Measurements from ENCODE around the gene APP.

The APP gene

GRCh38 chr21:26170471-26171257 is at the start of gene APP:
Gene APP, minus strand, starts transcription at chr21:26170770. Its CDS starts 150 bp downstream, at chr21:26170620.
- DNase-seq (ENCODE audit: low read depth), result peak; percentile 55

DNA sequence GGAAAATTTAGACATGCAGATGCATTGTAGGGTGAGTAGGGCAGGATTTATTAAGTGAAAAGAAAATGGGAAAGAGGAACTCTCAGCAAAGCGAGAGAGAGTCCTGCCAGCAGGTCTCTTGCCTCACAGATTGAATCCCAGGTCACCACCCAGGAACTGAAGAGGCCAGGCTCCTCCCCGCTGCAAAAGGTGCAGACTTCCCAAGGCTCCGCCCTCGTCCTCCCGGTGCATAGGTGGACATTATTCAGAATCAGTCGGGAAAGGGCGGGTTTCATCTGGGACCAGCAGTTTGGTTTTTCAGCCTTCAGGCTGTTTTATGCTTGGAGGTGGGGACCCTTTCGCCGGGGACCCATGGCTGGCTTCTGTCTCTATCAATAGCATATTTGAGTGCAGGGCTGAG is 41.6 kb upstream of the APP start:
- no peak for DNase-seq (ENCODE audit: low read depth)

DNA sequence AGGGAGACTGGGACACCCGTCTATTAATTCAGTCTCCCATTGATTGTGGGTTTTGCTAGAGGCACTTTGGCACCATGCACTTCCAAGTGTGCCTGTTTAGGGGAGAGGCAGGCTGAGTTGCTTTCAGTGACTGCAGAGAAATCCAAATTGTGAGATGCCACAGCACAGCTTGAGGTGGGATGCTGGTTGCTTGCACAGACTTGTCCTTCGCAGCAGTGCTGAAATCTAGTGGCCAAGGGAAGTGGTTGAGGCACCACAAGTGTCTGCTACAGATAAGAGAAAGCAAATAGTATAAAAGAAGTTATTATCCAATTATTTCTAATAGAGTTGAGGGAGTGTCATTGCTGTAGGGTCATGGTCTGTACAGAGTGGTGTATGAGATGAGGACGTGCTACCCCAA is 40.0 kb upstream of the APP start:
- no peak for DNase-seq (ENCODE audit: low read depth)

DNA sequence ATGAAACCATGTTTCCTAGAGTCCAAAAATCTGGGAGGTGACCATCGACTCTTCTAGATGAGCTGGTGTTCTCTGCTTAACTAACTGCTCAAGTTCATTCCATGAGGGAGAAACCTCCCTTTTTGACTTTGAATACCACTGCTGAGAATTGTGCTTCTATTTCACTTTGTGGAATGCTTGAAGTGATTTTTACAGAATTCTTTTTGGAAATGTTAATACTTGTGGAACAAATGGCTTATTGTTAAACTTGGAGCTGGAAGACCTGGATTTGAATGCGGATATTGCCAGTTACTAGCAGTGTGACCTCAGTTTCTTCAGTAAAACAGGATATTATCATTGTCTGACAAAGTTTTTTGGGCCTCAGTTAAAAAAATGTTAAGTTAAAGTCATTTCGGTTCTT is 36.5 kb upstream of the APP start:
- DNase-seq (ENCODE audit: low read depth), result no peak

DNA sequence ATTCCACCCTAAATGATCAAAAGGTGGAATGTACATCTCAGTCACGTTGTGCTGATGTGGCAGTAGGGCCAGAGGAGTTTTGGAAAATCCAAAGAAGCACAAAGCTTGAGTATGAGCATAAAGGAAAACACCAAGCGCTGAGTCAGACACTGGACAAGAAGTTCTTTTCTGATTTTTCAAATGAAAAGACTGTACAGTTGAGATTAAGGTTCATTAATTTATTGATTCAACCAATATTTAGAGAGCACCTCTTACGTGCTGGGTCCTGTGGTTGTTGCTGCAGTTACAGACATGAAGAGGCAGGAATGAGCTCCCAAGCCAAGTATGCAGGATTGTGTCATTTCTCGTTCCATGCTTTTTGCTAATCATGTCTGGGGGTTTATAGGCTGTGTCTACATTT is 28.9 kb upstream of the APP start:
- no peak for DNase-seq (ENCODE audit: low read depth)

- DNase-seq (ENCODE audit: low read depth), result no peak
These were observed 25.1 kb upstream of the APP start for GRCh38 chr21:26195708-26196107.

- DNase-seq (ENCODE audit: low read depth), result no peak
These were observed 24.3 kb upstream of the APP start for GRCh38 chr21:26194811-26195251.

DNA sequence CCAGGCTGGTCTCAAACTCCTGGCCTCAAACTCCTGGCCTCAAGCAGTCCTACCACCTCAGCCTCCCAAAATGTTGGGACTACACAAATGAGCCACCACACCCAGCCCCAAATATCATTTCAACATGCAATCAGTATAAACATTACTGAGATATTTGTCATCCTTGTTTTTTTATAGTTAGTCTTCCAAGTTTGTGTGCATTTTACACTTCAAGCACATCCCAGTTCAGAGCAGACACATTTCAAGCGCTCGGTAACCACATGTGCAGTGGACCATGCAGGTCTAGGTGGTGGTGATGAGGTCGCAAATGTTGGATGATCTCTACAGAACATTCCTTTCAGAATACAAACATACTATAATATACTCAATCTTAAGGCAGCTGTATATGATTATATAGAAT is 23.8 kb upstream of the APP start:
- DNase-seq (ENCODE audit: low read depth), result no peak

DNA sequence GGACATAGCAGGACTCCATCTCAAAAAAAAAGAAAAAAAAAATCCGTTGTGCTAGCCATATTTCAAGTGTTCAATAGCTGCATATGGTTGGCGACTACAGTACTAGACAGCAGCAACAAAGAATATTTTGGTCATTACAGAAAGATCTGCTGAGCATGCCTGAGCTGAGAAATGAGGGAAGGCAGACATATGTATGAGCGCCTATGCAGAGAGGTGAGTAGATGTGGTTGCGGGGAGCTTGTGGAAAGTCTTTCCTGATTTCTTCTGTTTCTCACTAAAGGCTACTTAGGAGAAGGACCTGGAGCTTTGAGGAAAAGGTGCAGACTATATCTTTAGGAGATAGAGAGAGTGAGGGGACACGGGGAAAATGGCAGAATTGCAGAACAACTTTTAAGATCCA is 21.0 kb upstream of the APP start:
- DNase-seq (ENCODE audit: low read depth), result no peak

GRCh38 chr21:26188422-26188821 is 17.9 kb upstream of the APP start:
- no peak for DNase-seq (ENCODE audit: low read depth)

- no peak for DNase-seq (ENCODE audit: low read depth)
These were observed 14.9 kb upstream of the APP start for GRCh38 chr21:26185446-26185845.

- DNase-seq (ENCODE audit: low read depth), result no peak
These were observed 14.5 kb upstream of the APP start for GRCh38 chr21:26185021-26185420.

GRCh38 chr21:26179501-26179900 is 8.9 kb upstream of the APP start:
- no peak for DNase-seq (ENCODE audit: low read depth)

GRCh38 chr21:26177746-26178426 is 7.3 kb upstream of the APP start:
- DNase-seq (ENCODE audit: low read depth), result no peak

- no peak for DNase-seq (ENCODE audit: low read depth)
These were observed 6.6 kb upstream of the APP start for GRCh38 chr21:26177187-26177586.

DNA sequence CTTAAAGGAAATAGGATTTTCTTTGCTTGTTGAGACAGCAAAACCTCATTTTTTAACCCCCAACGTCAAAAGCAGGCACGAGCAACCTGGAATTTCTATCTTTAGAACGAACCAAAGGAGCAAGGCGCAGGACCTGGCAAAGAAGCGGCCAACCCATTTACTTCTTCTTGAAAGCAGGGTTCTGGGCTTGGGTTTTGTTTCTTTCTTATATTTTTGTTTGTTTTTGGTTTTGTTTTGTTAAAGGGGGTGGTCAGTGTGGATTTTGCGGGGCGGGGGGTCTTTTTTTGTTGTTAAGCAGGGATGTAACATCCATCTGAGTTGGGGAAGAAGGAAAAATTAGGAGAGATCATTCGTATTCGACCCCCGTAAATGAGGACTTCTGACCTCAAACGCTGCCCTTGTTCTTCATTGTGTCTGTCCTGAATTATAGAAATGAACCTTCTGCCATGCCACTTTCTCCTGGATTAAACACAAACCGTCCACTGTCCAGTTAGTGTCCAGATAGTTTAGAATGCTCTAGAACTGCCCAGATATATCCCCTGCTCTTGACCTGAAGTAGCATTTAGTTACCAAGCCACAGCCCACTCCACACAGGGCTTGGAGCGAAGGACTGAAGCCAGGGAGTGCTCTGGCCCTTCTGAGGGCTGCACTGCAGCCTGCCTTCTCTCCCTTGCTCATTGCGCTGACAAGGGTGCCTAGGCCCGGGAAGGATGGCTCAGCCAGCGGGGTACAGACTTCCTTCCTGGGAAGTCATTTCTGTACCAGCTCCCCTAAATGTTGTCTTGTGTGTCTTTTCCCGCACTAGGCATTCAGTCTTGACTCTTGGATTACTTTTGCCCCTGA is 909 bp upstream of the APP start:
- DNase-seq (ENCODE audit: low read depth), result no peak

- no peak for DNase-seq (ENCODE audit: low read depth)
These were observed 729 bp downstream of the APP start for GRCh38 chr21:26169611-26170470.

DNA sequence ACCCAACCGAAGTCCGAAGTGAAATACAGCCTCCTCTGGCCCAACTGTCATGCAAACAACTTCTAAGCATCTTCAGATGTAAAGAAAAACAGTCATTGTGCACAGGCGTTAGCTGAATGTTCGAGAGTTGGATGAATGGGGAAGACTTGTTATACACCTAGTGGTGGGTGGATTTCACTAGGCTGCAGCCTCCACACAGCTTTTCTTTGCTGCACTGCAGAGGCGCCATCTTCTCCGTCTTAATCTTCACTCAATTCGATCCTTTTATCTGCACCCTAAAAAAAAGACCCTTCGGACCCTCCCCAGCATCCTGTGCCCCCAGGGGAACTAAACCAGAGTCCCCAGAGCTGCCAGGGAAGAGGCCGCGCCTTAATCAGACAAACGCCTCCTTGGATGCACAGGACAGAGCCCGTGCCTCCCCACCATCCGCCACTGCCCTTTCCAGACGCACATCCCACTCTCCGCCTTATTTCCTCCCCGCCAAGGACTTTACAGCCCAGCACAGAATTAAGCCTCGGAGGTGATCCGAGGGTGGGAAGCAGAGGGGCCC is 1.4 kb downstream of the APP start:
- DNase-seq (ENCODE audit: low read depth), result peak; percentile 57

DNA sequence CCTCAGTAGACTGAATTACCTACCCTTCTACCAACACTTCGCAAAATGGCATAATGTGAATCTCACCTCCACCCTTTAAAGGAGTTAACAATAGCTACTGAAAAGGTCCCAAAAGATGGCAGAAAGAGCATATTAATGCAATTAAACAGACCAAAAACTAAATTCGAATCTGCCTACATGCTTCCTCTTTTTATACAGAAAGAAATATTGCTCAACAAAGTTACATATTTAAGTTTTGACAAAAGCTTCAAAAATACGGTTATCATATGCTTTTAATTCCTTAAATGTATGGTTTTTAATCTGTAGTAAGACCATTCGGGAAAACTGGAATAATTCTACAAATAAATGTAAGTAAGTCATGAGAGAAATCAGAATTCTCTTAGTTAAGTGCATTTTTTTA is 2.2 kb downstream of the APP start:
- no peak for DNase-seq (ENCODE audit: low read depth)

GRCh38 chr21:26167593-26167992 is 3.0 kb downstream of the APP start:
- DNase-seq (ENCODE audit: low read depth), result no peak

GRCh38 chr21:26165331-26165730 is 5.2 kb downstream of the APP start:
- DNase-seq (ENCODE audit: low read depth), result no peak

Data from stromal cell of bone marrow (primary cell).